ENCODE data around the gene FCHSD2. TPM values are rescaled to one million over a fixed set of nuclear protein-coding genes. Genes with fewer than 3 reads are reported as not detected.

Gene FCHSD2
- total and polyA plus RNA-seq, 4 donors, result 14.7 to 41.6 (median 32.6) TPM

- ATAC-seq (ENCODE audit: insufficient read depth, low FRiP score) (no peak), DNase-seq (peak; percentile 24 to 71 (median 66))
- Histone ChIP-seq H3K4me3 (no peak overlapping the region), H3K9ac (ENCODE audit: insufficient read depth in 1 of 2, low read length in 2 of 2) (no peak overlapping the region), H3K4me1 (ENCODE audit: control insufficient read depth in 5 of 5, insufficient read depth in 5 of 5, low read length in 5 of 5) (peaks cover 0 to 15% (median 11%) of the 10 kb centered on the region in 5 donors), H3K9me3 (ENCODE audit: control insufficient read depth in 4 of 4, insufficient read depth in 3 of 4, low read length in 3 of 4) (no peaks in the 10 kb centered on the region), H3K27ac (ENCODE audit: low read depth in 1 of 2, low read length in 1 of 2) (no peak overlapping the region), H3K27me3 (ENCODE audit: control insufficient read depth in 3 of 3, insufficient read depth in 3 of 3, low read length in 2 of 3) (no peaks in the 10 kb centered on the region), H3K36me3 (ENCODE audit: control insufficient read depth in 4 of 4, insufficient read depth in 4 of 4, low read length in 4 of 4) (peaks cover 0 to 7% (median 4%) of the 10 kb centered on the region in 4 donors)
- TF ChIP-seq, protein P1, sequence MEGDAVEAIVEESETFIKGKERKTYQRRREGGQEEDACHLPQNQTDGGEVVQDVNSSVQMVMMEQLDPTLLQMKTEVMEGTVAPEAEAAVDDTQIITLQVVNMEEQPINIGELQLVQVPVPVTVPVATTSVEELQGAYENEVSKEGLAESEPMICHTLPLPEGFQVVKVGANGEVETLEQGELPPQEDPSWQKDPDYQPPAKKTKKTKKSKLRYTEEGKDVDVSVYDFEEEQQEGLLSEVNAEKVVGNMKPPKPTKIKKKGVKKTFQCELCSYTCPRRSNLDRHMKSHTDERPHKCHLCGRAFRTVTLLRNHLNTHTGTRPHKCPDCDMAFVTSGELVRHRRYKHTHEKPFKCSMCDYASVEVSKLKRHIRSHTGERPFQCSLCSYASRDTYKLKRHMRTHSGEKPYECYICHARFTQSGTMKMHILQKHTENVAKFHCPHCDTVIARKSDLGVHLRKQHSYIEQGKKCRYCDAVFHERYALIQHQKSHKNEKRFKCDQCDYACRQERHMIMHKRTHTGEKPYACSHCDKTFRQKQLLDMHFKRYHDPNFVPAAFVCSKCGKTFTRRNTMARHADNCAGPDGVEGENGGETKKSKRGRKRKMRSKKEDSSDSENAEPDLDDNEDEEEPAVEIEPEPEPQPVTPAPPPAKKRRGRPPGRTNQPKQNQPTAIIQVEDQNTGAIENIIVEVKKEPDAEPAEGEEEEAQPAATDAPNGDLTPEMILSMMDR (IDR thresholded peaks at IDR 0.05; ENCODE audit: control extremely low read depth, extremely low read depth), result no peak
Measured at GRCh38 chr11:72985645-72986044, 156.5 kb downstream of the FCHSD2 start.

DNA sequence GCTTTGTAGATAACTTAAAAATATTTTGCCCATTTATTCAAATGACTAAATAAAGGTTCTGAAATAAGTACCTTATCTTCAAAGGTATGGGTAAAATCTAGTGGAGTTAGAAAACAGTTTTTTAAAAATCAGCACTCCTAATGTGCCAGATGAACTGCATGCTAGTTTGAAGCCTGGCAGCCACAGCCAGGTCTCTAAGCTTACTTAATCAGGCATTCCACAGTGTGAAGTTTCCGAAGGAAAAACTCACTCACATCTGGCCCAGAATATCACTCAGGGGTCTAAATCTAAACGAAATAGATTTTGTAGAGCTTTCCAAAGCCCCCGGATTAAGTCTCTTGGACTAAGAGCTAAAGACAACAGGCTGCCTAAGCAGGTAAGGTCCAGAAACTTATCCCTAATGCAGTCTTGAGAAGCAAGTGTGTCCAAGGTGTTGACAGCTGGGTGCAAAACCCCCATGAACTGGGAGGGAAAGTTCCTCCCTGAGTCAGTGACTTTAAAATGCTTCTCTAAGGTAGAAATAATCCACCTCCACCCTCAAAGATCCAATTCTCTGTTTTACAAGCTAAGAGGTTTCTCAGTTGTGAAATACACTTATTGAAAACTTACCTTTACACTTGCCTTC, 157.6 kb downstream of the FCHSD2 start:
- no peaks in the 10 kb centered on the region for H3K9me3 ChIP-seq (ENCODE audit: control insufficient read depth in 4 of 4, insufficient read depth in 3 of 4, low read length in 3 of 4)
- H3K4me1 ChIP-seq (ENCODE audit: control insufficient read depth in 5 of 5, insufficient read depth in 5 of 5, low read length in 5 of 5), result peaks cover 0 to 14% (median 11%) of the 10 kb centered on the region in 5 donors
- no peak overlapping the region for H3K9ac ChIP-seq (ENCODE audit: insufficient read depth in 1 of 2, low read length in 2 of 2)
- ATAC-seq (ENCODE audit: insufficient read depth, low FRiP score) (no peak), DNase-seq (peak in 1 of 3 donors; percentile 22)
- H3K27ac ChIP-seq (ENCODE audit: low read depth in 1 of 2, low read length in 1 of 2), result no peak overlapping the region
- peaks cover 0 to 7% (median 4%) of the 10 kb centered on the region in 4 donors for H3K36me3 ChIP-seq (ENCODE audit: control insufficient read depth in 4 of 4, insufficient read depth in 4 of 4, low read length in 4 of 4)
- no peaks in the 10 kb centered on the region for H3K27me3 ChIP-seq (ENCODE audit: control insufficient read depth in 3 of 3, insufficient read depth in 3 of 3, low read length in 2 of 3)
- no peak overlapping the region for H3K4me3 ChIP-seq
- WGBS, 2 donors, result 64 to 82% methylated on average over 3 of the region's 3 CpGs
- TF ChIP-seq, protein P1 (IDR thresholded peaks at IDR 0.05; ENCODE audit: control extremely low read depth, extremely low read depth), result no peak

DNA sequence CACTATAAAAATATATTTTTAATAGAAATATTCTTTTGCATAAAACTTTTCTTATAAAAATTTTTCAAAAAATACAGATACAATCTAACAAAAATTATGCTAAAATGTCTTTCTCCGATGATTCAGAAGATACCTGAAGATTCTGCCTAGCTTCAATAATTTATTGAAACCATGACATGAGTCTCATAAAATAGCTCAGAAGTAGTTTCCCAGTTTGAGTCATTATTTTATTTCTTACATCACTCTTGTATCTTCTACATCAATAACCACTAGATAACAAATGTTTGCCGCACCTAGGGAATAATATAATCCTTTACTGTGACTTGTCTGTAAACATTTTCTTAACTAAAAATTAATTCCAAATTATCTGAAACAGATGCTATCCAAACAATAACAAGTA, 158.6 kb downstream of the FCHSD2 start:
- DNase-seq (no peak), ATAC-seq (ENCODE audit: insufficient read depth, low FRiP score) (no peak)
- no peak overlapping the region for H3K4me3 ChIP-seq
- peaks cover 0 to 7% (median 4%) of the 10 kb centered on the region in 4 donors for H3K36me3 ChIP-seq (ENCODE audit: control insufficient read depth in 4 of 4, insufficient read depth in 4 of 4, low read length in 4 of 4)
- 94 to 98% methylated on average over 2 of the region's 2 CpGs for WGBS, 2 donors
- no peaks in the 10 kb centered on the region for H3K27me3 ChIP-seq (ENCODE audit: control insufficient read depth in 3 of 3, insufficient read depth in 3 of 3, low read length in 2 of 3)
- no peak overlapping the region for H3K27ac ChIP-seq (ENCODE audit: low read depth in 1 of 2, low read length in 1 of 2)
- H3K9me3 ChIP-seq (ENCODE audit: control insufficient read depth in 4 of 4, insufficient read depth in 3 of 4, low read length in 3 of 4), result no peaks in the 10 kb centered on the region
- TF ChIP-seq, protein P1 (IDR thresholded peaks at IDR 0.05; ENCODE audit: control extremely low read depth, extremely low read depth), result no peak
- H3K4me1 ChIP-seq (ENCODE audit: control insufficient read depth in 5 of 5, insufficient read depth in 5 of 5, low read length in 5 of 5), result peaks cover 0 to 11% (median 11%) of the 10 kb centered on the region in 5 donors
- no peak overlapping the region for H3K9ac ChIP-seq (ENCODE audit: insufficient read depth in 1 of 2, low read length in 2 of 2)
